D721Med (cell line): ENCODE data around the gene CCDC68.

Source experiments
- DNase-seq: peaks from one replicate; pipeline ENCODE4 v3.0.0; 2011; ENCODE audit warnings: low spot score; ENCODE audit not compliant: insufficient read length
- FAIRE-seq: peaks from 2 replicates; lab custom pipeline; 2011; peaks lifted over from hg19 to GRCh38; lab: Jason Lieb, UNC
- CTCF ChIP-seq: IDR thresholded peaks from 2 replicates; pipeline ENCODE4 v1.5.1; 2012; ENCODE audit warnings: mild to moderate bottlenecking, control low read depth; ENCODE audit not compliant: insufficient read depth; ENCODE audit errors: missing control alignments

The CCDC68 gene

GRCh38 chr18:54952026-54952425 is 7.2 kb downstream of the CCDC68 start:
- no peak for DNase-seq
- FAIRE-seq, result no peak
- no peak for TF ChIP-seq CTCF

GRCh38 chr18:54950221-54950620 is 9.0 kb downstream of the CCDC68 start:
- FAIRE-seq (peak; percentile 98), DNase-seq (no peak)
- TF ChIP-seq CTCF, result peak; percentile 10

GRCh38 chr18:54949588-54949987 is 9.7 kb downstream of the CCDC68 start:
- FAIRE-seq (no peak), DNase-seq (no peak)
- TF ChIP-seq CTCF, result no peak

- TF ChIP-seq CTCF, result no peak
- DNase-seq, result no peak
- FAIRE-seq, result no peak
Measured at GRCh38 chr18:54948350-54948837, 10.9 kb downstream of the CCDC68 start.

GRCh38 chr18:54947091-54947490 is 12.2 kb downstream of the CCDC68 start:
- DNase-seq (no peak), FAIRE-seq (no peak)
- no peak for TF ChIP-seq CTCF

- no peak for FAIRE-seq
- DNase-seq, result no peak
- no peak for TF ChIP-seq CTCF
Measured at GRCh38 chr18:54946149-54946581, 13.1 kb downstream of the CCDC68 start.

- FAIRE-seq (no peak), DNase-seq (no peak)
- no peak for TF ChIP-seq CTCF
Measured at GRCh38 chr18:54945576-54946125, 13.6 kb downstream of the CCDC68 start.
